Measurements from ENCODE around the gene NEK11. TPM values are rescaled to one million over a fixed set of nuclear protein-coding genes. Genes with fewer than 3 reads are reported as not detected.

Gene NEK11
- total and polyA plus RNA-seq, 10 donors, result 0.77 to 5.9 (median 3.4) TPM

DNA sequence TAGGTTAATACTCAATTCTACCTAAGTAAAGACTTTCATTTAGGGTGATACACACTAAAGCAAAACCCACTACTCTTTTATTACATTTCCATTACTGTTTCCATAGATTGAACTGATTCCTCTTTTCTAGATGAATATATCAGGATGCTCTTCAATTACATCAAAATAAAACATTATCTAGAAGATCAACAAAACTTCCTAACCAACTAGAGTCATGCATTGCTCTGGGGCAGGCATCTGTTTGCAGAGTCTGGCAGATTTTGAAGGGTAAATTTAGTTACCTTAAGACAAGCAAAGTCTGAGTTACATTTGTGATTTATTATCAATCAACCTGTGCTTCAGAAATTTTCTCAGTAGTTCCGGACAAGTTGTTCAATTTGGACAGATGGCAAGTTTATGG is 117.1 kb downstream of the NEK11 start:
- Histone ChIP-seq H3K36me3 (no peaks in the 10 kb centered on the region), H3K9me3 (no peaks in the 10 kb centered on the region), H3K4me1 (no peaks in the 10 kb centered on the region), H3K27ac (no peak overlapping the region), H3K4me3 (no peak overlapping the region), H3K27me3 (replicated peaks in 1 of 7) (no peaks in the 10 kb centered on the region)
- 95 to 98% (median 95%) methylated on average over 1 of the region's 1 CpG for WGBS, 5 donors
- intact Hi-C loops (cut with DNase I; ENCODE audit: low total_unique reads), result no loop called here
- DNase-seq, result no peak
- no peak for TF ChIP-seq POLR2AphosphoS5 (IDR thresholded peaks at IDR 0.05)
- TF ChIP-seq POLR2A (IDR thresholded peaks at IDR 0.05), result no peak
- no peak for TF ChIP-seq CTCF (IDR thresholded peaks at IDR 0.05 in 8 of 11, conservative IDR thresholded peaks at IDR 0.05 in 3 of 11)

DNA sequence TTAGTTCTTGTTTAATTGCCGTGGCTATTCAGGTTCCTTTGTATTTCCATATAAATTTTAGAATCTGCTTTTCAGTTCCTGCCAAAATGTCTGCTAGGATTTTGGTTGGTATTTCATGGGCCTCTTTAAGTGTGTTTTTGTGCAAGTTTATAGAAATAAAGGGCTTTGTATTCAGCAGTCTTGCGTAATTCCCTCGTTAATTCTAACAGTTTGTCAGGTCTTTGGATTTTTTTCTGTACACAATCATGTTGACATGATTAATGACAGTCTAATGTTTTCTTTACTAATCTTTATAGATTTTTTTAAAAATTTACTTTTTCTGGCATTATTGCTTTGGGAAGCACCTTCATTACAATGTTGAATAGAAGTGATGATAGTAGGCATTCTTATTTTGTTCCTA is 120.9 kb downstream of the NEK11 start:
- intact Hi-C loops (cut with DNase I; ENCODE audit: low total_unique reads), result no loop called here
- H3K9me3 ChIP-seq, result peaks cover 0 to 7% (median 0%) of the 10 kb centered on the region in 8 donors

DNA sequence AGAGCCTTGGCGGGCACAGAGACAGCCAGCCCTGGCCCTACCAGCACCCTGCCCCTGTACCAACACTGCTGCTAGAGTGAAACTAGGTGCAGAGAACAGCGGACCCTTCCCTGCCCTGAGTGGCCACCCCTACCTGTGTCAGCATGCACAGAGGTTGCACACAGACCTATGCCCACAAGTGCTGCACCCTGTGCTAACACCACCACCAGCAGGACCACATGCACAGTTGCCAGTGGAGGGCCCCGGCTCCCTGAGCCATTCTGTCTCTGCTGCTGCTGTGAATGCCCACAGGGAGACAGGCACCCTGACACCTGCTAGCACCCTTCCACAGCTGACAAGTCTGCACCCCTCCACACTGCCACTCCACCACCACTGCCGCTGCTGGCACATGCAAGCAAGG is 131.8 kb downstream of the NEK11 start:
- intact Hi-C loops (cut with DNase I; ENCODE audit: low total_unique reads), result no loop called here
- no peaks in the 10 kb centered on the region for H3K4me1 ChIP-seq
- H3K36me3 ChIP-seq, result no peaks in the 10 kb centered on the region
- H3K9me3 ChIP-seq, result no peaks in the 10 kb centered on the region
- no peaks in the 10 kb centered on the region for H3K27me3 ChIP-seq (replicated peaks in 1 of 7)
- no peak overlapping the region for H3K27ac ChIP-seq
- TF ChIP-seq CTCF (IDR thresholded peaks at IDR 0.05 in 8 of 11, conservative IDR thresholded peaks at IDR 0.05 in 3 of 11), result no peak
- no peak for TF ChIP-seq POLR2AphosphoS5 (IDR thresholded peaks at IDR 0.05)
- TF ChIP-seq POLR2A (IDR thresholded peaks at IDR 0.05), result no peak
- H3K4me3 ChIP-seq, result no peak overlapping the region
- 92 to 100% (median 95%) methylated on average over 1 to 4 of the region's 4 CpGs for WGBS, 5 donors
- no peak for DNase-seq

More for the DNA sequence above, 120.9 kb downstream of the NEK11 start:
- no peak overlapping the region for H3K27ac ChIP-seq
- H3K36me3 ChIP-seq, result no peaks in the 10 kb centered on the region
- H3K4me1 ChIP-seq, result no peaks in the 10 kb centered on the region
- no peak overlapping the region for H3K4me3 ChIP-seq
- no peaks in the 10 kb centered on the region for H3K27me3 ChIP-seq (replicated peaks in 1 of 7)
- WGBS, 5 donors, result 76 to 87% (median 81%) methylated on average over 3 of the region's 3 CpGs
- no peak for DNase-seq
- TF ChIP-seq POLR2A (IDR thresholded peaks at IDR 0.05) (no peak), CTCF (IDR thresholded peaks at IDR 0.05 in 8 of 11, conservative IDR thresholded peaks at IDR 0.05 in 3 of 11) (no peak), POLR2AphosphoS5 (IDR thresholded peaks at IDR 0.05) (no peak)

DNA sequence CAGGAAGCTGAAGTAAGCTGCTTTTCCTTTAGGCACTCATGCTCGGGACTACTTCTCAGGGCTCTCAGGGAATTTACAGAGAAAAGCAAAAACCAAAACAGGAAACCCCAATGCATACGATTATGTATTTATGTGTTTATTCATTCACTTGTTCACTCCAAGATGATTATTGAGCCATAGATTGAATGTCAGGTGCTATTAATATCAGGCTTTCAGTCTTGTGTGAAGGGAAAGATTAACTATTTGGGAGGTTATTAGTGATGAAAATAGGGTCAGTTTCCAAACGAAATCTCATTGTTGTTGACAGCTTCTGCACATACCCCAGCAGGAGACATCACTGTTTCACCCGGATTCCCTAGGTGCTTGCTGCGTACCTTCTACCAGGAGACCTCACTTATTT is 135.8 kb downstream of the NEK11 start:
- no peaks in the 10 kb centered on the region for H3K4me1 ChIP-seq
- no peak overlapping the region for H3K27ac ChIP-seq
- H3K9me3 ChIP-seq, result no peaks in the 10 kb centered on the region
- TF ChIP-seq POLR2AphosphoS5 (IDR thresholded peaks at IDR 0.05), result no peak
- no peak for TF ChIP-seq POLR2A (IDR thresholded peaks at IDR 0.05)
- TF ChIP-seq CTCF (IDR thresholded peaks at IDR 0.05 in 8 of 11, conservative IDR thresholded peaks at IDR 0.05 in 3 of 11), result no peak
- H3K4me3 ChIP-seq, result no peak overlapping the region
- intact Hi-C loops (cut with DNase I; ENCODE audit: low total_unique reads), result no loop called here
- 52 to 58% (median 53%) methylated on average over 5 of the region's 5 CpGs for WGBS, 5 donors
- H3K36me3 ChIP-seq, result no peaks in the 10 kb centered on the region
- no peaks in the 10 kb centered on the region for H3K27me3 ChIP-seq (replicated peaks in 1 of 7)
- DNase-seq, result no peak
